Measurements from ENCODE around the gene CKB. TPM values are rescaled to one million over a fixed set of nuclear protein-coding genes. Genes with fewer than 3 reads are reported as not detected.

The CKB gene
- total and polyA plus RNA-seq, 2 experiments from 2014 or later = 18.5 to 28.0 TPM

GRCh38 chr14:103563226-103563620 lies 40.6 kb upstream of the CKB start:
- in situ Hi-C loops (cut with MboI) = no loop called here
- Histone ChIP-seq H3K9ac (peak overlapping the region; percentile 93), H4K20me1 (ENCODE audit: insufficient read depth) (no peaks in the 10 kb centered on the region), H3K9me2 (ENCODE audit: insufficient read depth) (no peaks in the 10 kb centered on the region), H3K9me3 (ENCODE audit: low read depth) (no peaks in the 10 kb centered on the region), H3K79me2 (ENCODE audit: insufficient read depth) (peaks cover 91% of the 10 kb centered on the region), H3K27me3 (replicated peaks; ENCODE audit: insufficient read depth) (no peaks in the 10 kb centered on the region), H3K4me3 (peak overlapping the region; percentile 89), H3K4me2 (ENCODE audit: unreplicated experiment) (peak overlapping the region; percentile 91), H2AFZ (peak overlapping the region; percentile 77), H3F3A (ENCODE audit: insufficient read depth) (peaks cover 35% of the 10 kb centered on the region), H3K4me1 (ENCODE audit: insufficient read depth) (peaks cover 26% of the 10 kb centered on the region), H3K27ac (peak overlapping the region; percentile 95; the same call in 1 of the 2 replicates), H3K36me3 (ENCODE audit: low read depth) (peaks cover 23% of the 10 kb centered on the region)
- WGBS, 2 experiments (ENCODE audit: low coverage in 1 of 2, low lambda C conversion rate in 2 of 2, missing lambda C conversion rate in 2 of 2) = 1 to 3% methylated on average over 22 of the region's 22 CpGs
- DNase-seq = no peak
- TF ChIP-seq EZH2phosphoT487 (IDR thresholded peaks at IDR 0.05; ENCODE audit: insufficient read depth, low read depth) (no peak), EZH2 (IDR thresholded peaks at IDR 0.05; ENCODE audit: insufficient read depth, poor library complexity, severe bottlenecking) (no peak)

GRCh38 chr14:103562429-103563225 lies 40.0 kb upstream of the CKB start, which contains the start of the genes BAG5 and COA8:
Gene BAG5 (minus strand): TSS chr14:103562657. CDS start chr14:103561164, 1,493 bp downstream.
Gene COA8 (plus strand): TSS chr14:103562960. CDS start chr14:103563002, 42 bp downstream.
- Histone ChIP-seq H3K4me1 (ENCODE audit: insufficient read depth) (peaks cover 31% of the 10 kb centered on the region), H3K9ac (peak within 1 kb of the TSS; percentile 93), H3K4me3 (peak within 1 kb of the TSS; percentile 89), H3K9me3 (ENCODE audit: low read depth) (no peaks in the 10 kb centered on the region), H3K4me2 (ENCODE audit: unreplicated experiment) (peak within 1 kb of the TSS; percentile 91), H3K36me3 (ENCODE audit: low read depth) (peaks cover 23% of the 10 kb centered on the region), H4K20me1 (ENCODE audit: insufficient read depth) (no peaks in the 10 kb centered on the region), H2AFZ (peak within 1 kb of the TSS; percentile 77), H3K27ac (peak within 1 kb of the TSS; percentile 95), H3F3A (ENCODE audit: insufficient read depth) (peaks cover 39% of the 10 kb centered on the region), H3K79me2 (ENCODE audit: insufficient read depth) (peaks cover 90% of the 10 kb centered on the region), H3K9me2 (ENCODE audit: insufficient read depth) (no peaks in the 10 kb centered on the region), H3K27me3 (replicated peaks; ENCODE audit: insufficient read depth) (no peaks in the 10 kb centered on the region)
- in situ Hi-C loops (cut with MboI) = no loop called here
- WGBS, 2 experiments (ENCODE audit: low coverage in 1 of 2, low lambda C conversion rate in 2 of 2, missing lambda C conversion rate in 2 of 2) = 1% methylated on average over 41 to 85 of the region's 109 CpGs
- DNase-seq = peak; percentile 91
- TF ChIP-seq EZH2 (IDR thresholded peaks at IDR 0.05; ENCODE audit: insufficient read depth, poor library complexity, severe bottlenecking) (no peak), EZH2phosphoT487 (IDR thresholded peaks at IDR 0.05; ENCODE audit: insufficient read depth, low read depth) (no peak)

GRCh38 chr14:103562179-103562428 lies 39.5 kb upstream of the CKB start:
- Histone ChIP-seq H3K27ac (peak overlapping the region; percentile 95), H3K9me2 (ENCODE audit: insufficient read depth) (no peaks in the 10 kb centered on the region), H4K20me1 (ENCODE audit: insufficient read depth) (no peaks in the 10 kb centered on the region), H3K4me2 (ENCODE audit: unreplicated experiment) (peak overlapping the region; percentile 91), H3K9ac (peak overlapping the region; percentile 93), H3K36me3 (ENCODE audit: low read depth) (peaks cover 23% of the 10 kb centered on the region), H3F3A (ENCODE audit: insufficient read depth) (peaks cover 44% of the 10 kb centered on the region), H3K4me1 (ENCODE audit: insufficient read depth) (peaks cover 33% of the 10 kb centered on the region), H2AFZ (peak overlapping the region; percentile 77), H3K9me3 (ENCODE audit: low read depth) (no peaks in the 10 kb centered on the region), H3K79me2 (ENCODE audit: insufficient read depth) (peaks cover 90% of the 10 kb centered on the region), H3K27me3 (replicated peaks; ENCODE audit: insufficient read depth) (no peaks in the 10 kb centered on the region), H3K4me3 (peak overlapping the region; percentile 89)
- peak; percentile 81 for DNase-seq
- in situ Hi-C loops (cut with MboI) = no loop called here
- whole genome bisulfite sequencing, 2 experiments (ENCODE audit: low coverage in 1 of 2, low lambda C conversion rate in 2 of 2, missing lambda C conversion rate in 2 of 2) = 1 to 2% methylated on average over 9 to 17 of the region's 25 CpGs
- TF ChIP-seq EZH2 (IDR thresholded peaks at IDR 0.05; ENCODE audit: insufficient read depth, poor library complexity, severe bottlenecking) = no peak
- no peak for TF ChIP-seq EZH2phosphoT487 (IDR thresholded peaks at IDR 0.05; ENCODE audit: insufficient read depth, low read depth)

DNA sequence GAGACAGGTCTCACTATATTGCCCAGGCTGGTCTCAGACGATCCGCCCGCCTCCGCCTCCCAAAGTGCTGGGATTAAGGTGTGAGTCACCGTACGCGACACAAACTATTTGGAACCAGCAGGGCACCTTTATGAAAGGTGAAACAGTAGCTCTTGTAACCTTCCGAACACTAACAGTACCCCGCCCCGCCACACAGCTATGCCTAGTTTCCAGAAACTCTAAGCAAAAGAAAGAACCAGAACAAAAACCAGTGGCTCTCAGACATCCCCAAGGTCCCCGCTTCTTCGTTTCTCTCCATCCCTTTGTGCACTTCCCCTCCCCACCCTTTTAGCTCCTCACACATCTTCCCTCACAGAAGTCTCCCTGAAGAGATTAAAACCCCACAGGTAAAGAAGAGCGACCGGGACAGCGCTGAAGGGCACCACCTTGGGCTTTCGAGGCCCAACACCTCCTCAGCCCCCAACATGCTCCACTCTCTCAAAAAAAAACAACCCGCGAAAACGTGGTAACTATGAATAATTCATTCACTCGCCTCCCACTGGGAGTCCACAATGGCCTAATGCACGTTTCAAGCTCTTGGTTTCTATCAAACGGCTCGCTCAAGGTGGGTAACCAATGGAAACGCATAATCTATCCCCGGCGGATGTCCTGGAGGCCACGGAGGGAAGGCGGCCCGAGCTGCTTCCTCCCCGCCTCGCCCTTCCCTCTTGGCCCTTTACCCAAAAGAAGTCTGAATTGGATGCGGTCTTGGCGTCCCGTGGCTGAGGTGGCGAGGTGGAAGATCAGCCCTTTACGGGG lies 39.0 kb upstream of the CKB start:
- H2AFZ ChIP-seq = peak overlapping the region; percentile 77
- no peaks in the 10 kb centered on the region for H3K27me3 ChIP-seq (replicated peaks; ENCODE audit: insufficient read depth)
- peaks cover 50% of the 10 kb centered on the region for H3F3A ChIP-seq (ENCODE audit: insufficient read depth)
- 3% methylated on average over 36 of the region's 36 CpGs for WGBS, 2 experiments (ENCODE audit: low coverage in 1 of 2, low lambda C conversion rate in 2 of 2, missing lambda C conversion rate in 2 of 2)
- H3K79me2 ChIP-seq (ENCODE audit: insufficient read depth) = peaks cover 90% of the 10 kb centered on the region
- peak overlapping the region; percentile 93 for H3K9ac ChIP-seq
- in situ Hi-C loops (cut with MboI) = no loop called here
- H3K9me2 ChIP-seq (ENCODE audit: insufficient read depth) = no peaks in the 10 kb centered on the region
- H3K27ac ChIP-seq = peak overlapping the region; percentile 95
- no peaks in the 10 kb centered on the region for H3K9me3 ChIP-seq (ENCODE audit: low read depth)
- peak overlapping the region; percentile 91 for H3K4me2 ChIP-seq (ENCODE audit: unreplicated experiment)
- TF ChIP-seq EZH2phosphoT487 (IDR thresholded peaks at IDR 0.05; ENCODE audit: insufficient read depth, low read depth) (no peak), EZH2 (IDR thresholded peaks at IDR 0.05; ENCODE audit: insufficient read depth, poor library complexity, severe bottlenecking) (no peak)
- H4K20me1 ChIP-seq (ENCODE audit: insufficient read depth) = no peaks in the 10 kb centered on the region
- peak; percentile 86 for DNase-seq
- H3K36me3 ChIP-seq (ENCODE audit: low read depth) = peaks cover 23% of the 10 kb centered on the region
- H3K4me3 ChIP-seq = peak overlapping the region; percentile 89
- H3K4me1 ChIP-seq (ENCODE audit: insufficient read depth) = peaks cover 33% of the 10 kb centered on the region
